ENCODE data around the gene KRTAP9-9. TPM values are rescaled to one million over a fixed set of nuclear protein-coding genes. Genes with fewer than 3 reads are reported as not detected.

KRTAP9-9 gene
- total and polyA plus RNA-seq, 2 of the 8 experiments (the other 6 are each of a cell fraction or from before 2014, with no cell fraction given), result not detected

- TF ChIP-seq CHD7 (IDR thresholded peaks at IDR 0.05; ENCODE audit: insufficient replicate concordance, low read length), result no peak
- no peak for TF ChIP-seq PHF8 (conservative IDR thresholded peaks at IDR 0.05; ENCODE audit: low read depth, low read length)
- TF ChIP-seq NANOG (IDR thresholded peaks at IDR 0.05; ENCODE audit: insufficient read depth, low read depth, low read length, poor library complexity, severe bottlenecking), result no peak
- no peak for TF ChIP-seq RXRA (IDR thresholded peaks at IDR 0.05; ENCODE audit: insufficient read depth, low read depth, low read length)
- no peak for TF ChIP-seq POU5F1 (IDR thresholded peaks at IDR 0.05; ENCODE audit: low read depth, low read length)
- TF ChIP-seq JUND (IDR thresholded peaks at IDR 0.05; ENCODE audit: low read length), result no peak
- no peak for TF ChIP-seq SP4 (IDR thresholded peaks at IDR 0.05; ENCODE audit: low read length)
These were observed 3.9 kb upstream of the KRTAP9-9 start (continued) for GRCh38 chr17:41251261-41251660.

All from H1 (cell line).